OCI-LY1 (cell line): ENCODE results near the gene DYNC2H1.

Experiments used
- CTCF ChIP-seq: fragments of 200-600 bp; sonication (generic), shearing (Covaris generic); IDR thresholded peaks from 2 replicates; pipeline ENCODE4 v1.5.1; 2017; ENCODE audit warnings: mild to moderate bottlenecking, antibody characterized with exemption, low read length, moderate library complexity, mixed read lengths
- EZH2 ChIP-seq: fragments of 200-600 bp; sonication (generic), shearing (Covaris generic); IDR thresholded peaks from 2 replicates; pipeline ENCODE4 v1.8.0; 2017; ENCODE audit warnings: borderline replicate concordance, mixed run types, mild to moderate bottlenecking, antibody characterized with exemption, low read length, moderate library complexity, mixed read lengths

DNA sequence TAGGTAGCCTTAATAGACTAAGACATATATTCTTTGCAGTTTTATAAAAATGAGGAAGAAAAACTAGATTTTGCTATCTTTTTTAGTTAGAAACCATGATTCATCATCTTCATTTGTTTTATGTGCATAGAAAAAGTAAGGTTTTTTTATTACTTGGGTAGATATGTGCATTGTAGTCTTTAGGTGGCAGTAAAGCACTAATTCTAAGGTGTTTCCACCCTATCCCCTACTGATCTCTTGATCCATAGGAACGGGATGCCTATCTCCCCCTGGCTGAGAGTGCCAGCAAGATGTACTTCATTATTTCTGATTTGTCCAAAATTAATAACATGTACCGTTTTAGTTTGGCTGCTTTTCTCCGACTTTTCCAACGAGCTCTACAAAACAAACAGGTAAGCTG, 148.1 kb downstream of the DYNC2H1 start:
- peak; percentile 37; the same call in 1 of the 2 replicates for TF ChIP-seq CTCF
- no peak for TF ChIP-seq EZH2
